SK-N-SH treated with all-trans-retinoic acid at 6 μM for 48 hours (cell line): ENCODE measurements around the gene N4BP3.
A peak's percentile ranks its signal among the peaks of the same experiment; 100 is the strongest.

Source experiments
- ATAC-seq: fragments of 200-7000 bp; cut with Tn5 transposase; 3 replicates; pipeline ENCODE4 v1.9.1; 2020; ENCODE audit warnings: mild to moderate bottlenecking, moderate library complexity
- ARNTL ChIP-seq: fragments of 450-650 bp; formaldehyde crosslinking; IDR thresholded peaks from 2 replicates; pipeline ENCODE4 v1.5.0; 2020; ENCODE audit warnings: low read depth, mild to moderate bottlenecking, moderate library complexity, borderline replicate concordance
- BACH2 ChIP-seq: fragments of 250-450 bp; sonication (Bioruptor Pico); IDR thresholded peaks from 2 replicates; pipeline ENCODE4 v1.9.0; 2021; ENCODE audit warnings: mild to moderate bottlenecking, borderline replicate concordance
- CSDC2 ChIP-seq: fragments of 250-450 bp; sonication (Bioruptor Pico); IDR thresholded peaks from 2 replicates; pipeline ENCODE4 v1.5.0; 2020; ENCODE audit warnings: mild to moderate bottlenecking, moderate library complexity
- CSRNP3 ChIP-seq: fragments of 250-450 bp; sonication (Bioruptor Pico); IDR thresholded peaks from 2 replicates; pipeline ENCODE4 v1.5.1; 2021; ENCODE audit warnings: mild to moderate bottlenecking, moderate library complexity
- ESRRG ChIP-seq: fragments of 250-450 bp; sonication (Bioruptor Pico); IDR thresholded peaks from 2 replicates; pipeline ENCODE4 v1.6.1; 2021; ENCODE audit warnings: mild to moderate bottlenecking
- GLIS3 ChIP-seq: fragments of 250-450 bp; sonication (Bioruptor Pico); IDR thresholded peaks from 2 replicates; pipeline ENCODE4 v1.5.0; 2020; ENCODE audit warnings: mild to moderate bottlenecking, moderate library complexity
- PATZ1 ChIP-seq: fragments of 250-450 bp; sonication (Bioruptor Pico); IDR thresholded peaks from 2 replicates; pipeline ENCODE4 v1.8.0; 2020; ENCODE audit warnings: mild to moderate bottlenecking, moderate library complexity, borderline replicate concordance
- POU6F1 ChIP-seq: fragments of 250-450 bp; sonication (Bioruptor Pico); IDR thresholded peaks from 2 replicates; pipeline ENCODE4 v1.8.0; 2021; ENCODE audit warnings: low read depth, mild to moderate bottlenecking, moderate library complexity, borderline replicate concordance
- PPARA ChIP-seq: fragments of 250-450 bp; sonication (Bioruptor Pico); IDR thresholded peaks from 2 replicates; pipeline ENCODE4 v1.5.0; 2020; ENCODE audit warnings: mild to moderate bottlenecking, borderline replicate concordance
- RARB ChIP-seq: fragments of 250-450 bp; sonication (Bioruptor Pico); IDR thresholded peaks from 2 replicates; pipeline ENCODE4 v1.8.0; 2021; ENCODE audit warnings: mild to moderate bottlenecking, moderate library complexity
- SNAI2 ChIP-seq: fragments of 250-450 bp; sonication (Bioruptor Pico); IDR thresholded peaks from 2 replicates; pipeline ENCODE4 v1.5.0; 2020; ENCODE audit warnings: mild to moderate bottlenecking, moderate library complexity
- TOX ChIP-seq: fragments of 250-450 bp; sonication (Bioruptor Pico); IDR thresholded peaks from 2 replicates; pipeline ENCODE4 v1.8.0; 2021; ENCODE audit warnings: mild to moderate bottlenecking, moderate library complexity, borderline replicate concordance
- TSHZ2 ChIP-seq: fragments of 250-450 bp; sonication (Bioruptor Pico); IDR thresholded peaks from 2 replicates; pipeline ENCODE4 v1.5.0; 2020; ENCODE audit warnings: mild to moderate bottlenecking, moderate library complexity
- ZC3H10 ChIP-seq: fragments of 250-450 bp; sonication (Bioruptor Pico); IDR thresholded peaks from 2 replicates; pipeline ENCODE4 v1.5.1; 2021; ENCODE audit warnings: mild to moderate bottlenecking, moderate library complexity
- ZFP30 ChIP-seq: fragments of 450-650 bp; formaldehyde crosslinking; IDR thresholded peaks from 2 replicates; pipeline ENCODE4 v1.5.0; 2022; ENCODE audit warnings: mild to moderate bottlenecking, moderate library complexity
- ZNF70 ChIP-seq: fragments of 450-650 bp; formaldehyde crosslinking; IDR thresholded peaks from 2 replicates; pipeline ENCODE4 v1.5.0; 2020; ENCODE audit warnings: mild to moderate bottlenecking, moderate library complexity
- ZNF8 ChIP-seq: fragments of 450-650 bp; formaldehyde crosslinking; IDR thresholded peaks from 2 replicates; pipeline ENCODE4 v1.5.0; 2020; ENCODE audit warnings: mild to moderate bottlenecking, moderate library complexity

N4BP3 gene

GRCh38 chr5:178162481-178162880 is 49.1 kb downstream of the N4BP3 start:
- no peak for TF ChIP-seq ARNTL
- TF ChIP-seq TOX (CRISPR knock-in tag), result no peak
- ATAC-seq, result no peak

GRCh38 chr5:178163772-178164735 is 50.7 kb downstream of the N4BP3 start:
- TF ChIP-seq ZNF8 (CRISPR knock-in tag), result no peak
- TF ChIP-seq SNAI2 (CRISPR knock-in tag), result no peak
- no peak for TF ChIP-seq CSRNP3
- TF ChIP-seq BACH2 (CRISPR knock-in tag), result no peak
- TF ChIP-seq, all 23 proteins: peak for 0
- ATAC-seq, result peak; percentile 99

- no peak for ATAC-seq
- TF ChIP-seq ARNTL, result no peak
- no peak for TF ChIP-seq ESRRG (CRISPR knock-in tag)
- TF ChIP-seq TSHZ2 (CRISPR knock-in tag), result no peak
- no peak for TF ChIP-seq ZFP30
- TF ChIP-seq POU6F1 (CRISPR knock-in tag), result no peak
- no peak for TF ChIP-seq ZC3H10 (CRISPR knock-in tag)
- TF ChIP-seq ZNF70 (CRISPR knock-in tag), result no peak
- TF ChIP-seq CSDC2 (CRISPR knock-in tag), result no peak
- no peak for TF ChIP-seq PATZ1 (CRISPR knock-in tag)
- TF ChIP-seq CSRNP3, result no peak
- TF ChIP-seq TOX (CRISPR knock-in tag), result no peak
- no peak for TF ChIP-seq GLIS3 (CRISPR knock-in tag)
- TF ChIP-seq RARB (CRISPR knock-in tag), result no peak
- no peak for TF ChIP-seq PPARA (CRISPR knock-in tag)
Measured at GRCh38 chr5:178165581-178165980, 52.2 kb downstream of the N4BP3 start.

- ATAC-seq, result no peak
- TF ChIP-seq ARNTL (no peak), CSDC2 (CRISPR knock-in tag) (no peak), GLIS3 (CRISPR knock-in tag) (no peak)
Measured at GRCh38 chr5:178170455-178170854, 57.1 kb downstream of the N4BP3 start.
